Measurements from ENCODE around the gene FHOD3.

GRCh38 chr18:36322734-36323133 is 25.2 kb downstream of the FHOD3 start:
- TF ChIP-seq CTCF (IDR thresholded peaks at IDR 0.05 in 8 of 11, conservative IDR thresholded peaks at IDR 0.05 in 3 of 11) (no peak), POLR2A (IDR thresholded peaks at IDR 0.05) (no peak), POLR2AphosphoS5 (IDR thresholded peaks at IDR 0.05) (no peak)

Data from spleen (tissue), 7 donors.